Measurements from ENCODE around the gene AHSG.

DNA sequence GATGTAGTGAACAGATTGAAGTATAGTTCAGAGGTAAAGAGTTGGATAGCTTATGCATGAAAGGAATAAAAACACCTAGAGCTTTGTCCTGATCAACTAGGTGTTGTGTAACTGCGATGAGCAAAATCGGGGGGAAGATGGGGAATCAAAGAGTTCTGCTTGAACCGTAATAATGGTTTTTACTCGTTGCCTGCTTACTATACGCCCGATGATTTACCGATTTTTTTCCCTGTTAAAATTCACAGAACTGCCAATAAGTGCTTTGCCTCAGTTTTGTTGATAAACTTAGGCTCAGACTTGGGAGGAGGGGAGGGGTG, 43.1 kb upstream of the AHSG start:
- TF ChIP-seq, protein P1, sequence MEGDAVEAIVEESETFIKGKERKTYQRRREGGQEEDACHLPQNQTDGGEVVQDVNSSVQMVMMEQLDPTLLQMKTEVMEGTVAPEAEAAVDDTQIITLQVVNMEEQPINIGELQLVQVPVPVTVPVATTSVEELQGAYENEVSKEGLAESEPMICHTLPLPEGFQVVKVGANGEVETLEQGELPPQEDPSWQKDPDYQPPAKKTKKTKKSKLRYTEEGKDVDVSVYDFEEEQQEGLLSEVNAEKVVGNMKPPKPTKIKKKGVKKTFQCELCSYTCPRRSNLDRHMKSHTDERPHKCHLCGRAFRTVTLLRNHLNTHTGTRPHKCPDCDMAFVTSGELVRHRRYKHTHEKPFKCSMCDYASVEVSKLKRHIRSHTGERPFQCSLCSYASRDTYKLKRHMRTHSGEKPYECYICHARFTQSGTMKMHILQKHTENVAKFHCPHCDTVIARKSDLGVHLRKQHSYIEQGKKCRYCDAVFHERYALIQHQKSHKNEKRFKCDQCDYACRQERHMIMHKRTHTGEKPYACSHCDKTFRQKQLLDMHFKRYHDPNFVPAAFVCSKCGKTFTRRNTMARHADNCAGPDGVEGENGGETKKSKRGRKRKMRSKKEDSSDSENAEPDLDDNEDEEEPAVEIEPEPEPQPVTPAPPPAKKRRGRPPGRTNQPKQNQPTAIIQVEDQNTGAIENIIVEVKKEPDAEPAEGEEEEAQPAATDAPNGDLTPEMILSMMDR (IDR thresholded peaks at IDR 0.05 in 4 of 5, conservative IDR thresholded peaks at IDR 0.05 in 1 of 5) = no peak
- TF ChIP-seq POLR2A (IDR thresholded peaks at IDR 0.05) = no peak

Measured in gastrocnemius medialis (tissue), 4 donors.